IMR-90 (cell line): ENCODE measurements around the gene GALNT5. TPM values are rescaled to one million over a fixed set of nuclear protein-coding genes. Genes with fewer than 3 reads are reported as not detected.

Experiments
- ATAC-seq: fragments of 200-7000 bp; cut with Tn5 transposase; 2 replicates; pipeline ENCODE4 v1.9.1; 2020; ENCODE audit warnings: low read depth, mild to moderate bottlenecking, moderate library complexity
- BruUV-seq: library from RNA; stranded (reverse); fragments of 400-500 nt; replicated peaks from 2 replicates; lab custom pipeline; 2021; lab: Mats Ljungman, UMichigan
- CTCF ChIA-PET: fragments of 300-600 bp; formaldehyde crosslinking; extraction: SDS; loops from one replicate; lab custom pipeline; 2021; ENCODE audit warnings: antibody characterized with exemption; lab: Yijun Ruan, JAX
- POLR2A ChIA-PET: fragments of 300-600 bp; sonication (Branson Sonifier 250); formaldehyde crosslinking; loops from one replicate; lab custom pipeline; 2022; ENCODE audit warnings: antibody characterized with exemption; ENCODE audit not compliant: unreplicated experiment; lab: Charles Lee
- DNase-seq: peaks from one replicate; pipeline ENCODE4 v3.0.0; 2013
- H2AFZ ChIP-seq: replicated peaks from 2 replicates; pipeline ENCODE3; 2013; ENCODE audit warnings: low read length, mild to moderate bottlenecking; ENCODE audit not compliant: poor library complexity
- H2AK5ac ChIP-seq: 2 replicates; pipeline ENCODE4 v1.6.1; 2013; ENCODE audit warnings: low read depth, low read length, inconsistent platforms
- H2AK9ac ChIP-seq: replicated peaks from 2 replicates; pipeline ENCODE3; 2013; ENCODE audit warnings: mild to moderate bottlenecking, low read depth, low read length, moderate library complexity; ENCODE audit not compliant: poor library complexity
- H2BK120ac ChIP-seq: 2 replicates; pipeline ENCODE4 v1.6.1; 2013; ENCODE audit warnings: low read depth, low read length, inconsistent platforms
- H2BK15ac ChIP-seq: 3 replicates; pipeline ENCODE4 v1.6.1; 2013; ENCODE audit warnings: low read depth, low read length, inconsistent platforms
- H2BK20ac ChIP-seq: 2 replicates; pipeline ENCODE4 v1.6.1; 2013; ENCODE audit warnings: low read depth, mild to moderate bottlenecking, inconsistent platforms, low read length, moderate library complexity
- H2BK5ac ChIP-seq: 2 replicates; pipeline ENCODE4 v1.6.1; 2013; ENCODE audit warnings: mild to moderate bottlenecking, low read depth, low read length, inconsistent platforms; ENCODE audit not compliant: poor library complexity, severe bottlenecking
- H3K14ac ChIP-seq: replicated peaks from 2 replicates; pipeline ENCODE4 v1.6.1; 2013; ENCODE audit warnings: low read depth, low read length, inconsistent platforms
- H3K18ac ChIP-seq: 2 replicates; pipeline ENCODE4 v1.6.1; 2013; ENCODE audit warnings: low read depth, low read length, control low read depth
- H3K23ac ChIP-seq: 2 replicates; pipeline ENCODE4 v1.6.1; 2013; ENCODE audit warnings: low read depth, low read length, inconsistent platforms
- H3K27ac ChIP-seq: 2 replicates; pipeline ENCODE4 v1.5.1; 2013; ENCODE audit warnings: mild to moderate bottlenecking, control low read depth, low read length; ENCODE audit not compliant: insufficient read depth
- H3K27me3 ChIP-seq: 2 replicates; pipeline ENCODE4 v1.6.1; 2013; ENCODE audit warnings: low read length; ENCODE audit not compliant: control insufficient read depth, insufficient read depth
- H3K36me3 ChIP-seq: 2 replicates; pipeline ENCODE4 v1.6.1; 2013; ENCODE audit warnings: low read length, mixed read lengths; ENCODE audit not compliant: control insufficient read depth, insufficient read depth
- H3K4ac ChIP-seq: 2 replicates; pipeline ENCODE4 v1.6.1; 2013; ENCODE audit warnings: low read depth, low read length, inconsistent platforms
- H3K4me1 ChIP-seq: 2 replicates; pipeline ENCODE4 v1.6.1; 2013; ENCODE audit warnings: low read length, mixed read lengths; ENCODE audit not compliant: control insufficient read depth, insufficient read depth
- H3K4me2 ChIP-seq: 2 replicates; pipeline ENCODE4 v1.6.1; 2013; ENCODE audit warnings: low read depth, mild to moderate bottlenecking, control low read depth, low read length, moderate library complexity
- H3K4me3 ChIP-seq: 2 replicates; pipeline ENCODE4 v1.5.1; 2013; ENCODE audit warnings: low read depth, mild to moderate bottlenecking, control low read depth, low read length, moderate library complexity; ENCODE audit not compliant: insufficient read depth
- H3K56ac ChIP-seq: 2 replicates; pipeline ENCODE4 v1.6.1; 2013; ENCODE audit warnings: low read length, inconsistent platforms; ENCODE audit not compliant: insufficient read depth; ENCODE audit errors: extremely low read depth
- H3K79me1 ChIP-seq, 2 experiments: 2 replicates each; pipeline ENCODE4 v1.6.1; 2013; ENCODE audit warnings: low read length in 2 of 2, inconsistent platforms in 1 of 2, low read depth in 1 of 2
- H3K9ac ChIP-seq: 2 replicates; pipeline ENCODE4 v1.6.1; 2013; ENCODE audit warnings: low read depth, low read length, control low read depth
- H3K9me1 ChIP-seq: 2 replicates; pipeline ENCODE4 v1.6.1; 2013; ENCODE audit warnings: low read length, inconsistent platforms; ENCODE audit not compliant: insufficient read depth
- H3K9me3 ChIP-seq: 2 replicates; pipeline ENCODE4 v1.6.1; 2013; ENCODE audit warnings: low read length; ENCODE audit not compliant: control insufficient read depth, insufficient read depth
- H4K20me1 ChIP-seq: 2 replicates; pipeline ENCODE4 v1.6.1; 2013; ENCODE audit warnings: low read length, inconsistent platforms; ENCODE audit not compliant: insufficient read depth
- H4K5ac ChIP-seq: 2 replicates; pipeline ENCODE4 v1.6.1; 2013; ENCODE audit warnings: mild to moderate bottlenecking, low read depth, low read length, control low read depth
- H4K8ac ChIP-seq, 2 experiments: 2 replicates each; pipeline ENCODE4 v1.6.1; 2013; ENCODE audit warnings: low read depth in 2 of 2, low read length in 2 of 2, control low read depth in 1 of 2, inconsistent platforms in 1 of 2
- H4K91ac ChIP-seq: 2 replicates; pipeline ENCODE4 v1.6.1; 2013; ENCODE audit warnings: low read depth, low read length, inconsistent platforms; ENCODE audit not compliant: insufficient read depth
- BHLHE40 ChIP-seq: fragments of 150-350 bp; IDR thresholded peaks from 2 replicates; pipeline ENCODE4 v1.6.1; 2016; ENCODE audit warnings: mild to moderate bottlenecking, low read depth, low read length
- CEBPB ChIP-seq: IDR thresholded peaks from 2 replicates; pipeline ENCODE4 v1.6.1; 2012; ENCODE audit warnings: low read depth, low read length, improper control_type of control experiment
- CHD1 ChIP-seq: IDR thresholded peaks from 2 replicates; pipeline ENCODE4 v1.6.1; 2012; ENCODE audit warnings: low read depth, low read length, improper control_type of control experiment
- CTCF ChIP-seq: conservative IDR thresholded peaks from 2 replicates; pipeline ENCODE4 v1.5.1; 2012; ENCODE audit warnings: mild to moderate bottlenecking, low read depth, low read length, improper control_type of control experiment
- ELK1 ChIP-seq: fragments of 150-350 bp; IDR thresholded peaks from 2 replicates; pipeline ENCODE4 v1.6.1; 2016; ENCODE audit warnings: low read depth, mild to moderate bottlenecking, low read length, moderate library complexity, borderline replicate concordance
- FOS ChIP-seq: fragments of 150-350 bp; IDR thresholded peaks from 2 replicates; pipeline ENCODE4 v1.6.1; 2016; ENCODE audit warnings: low read depth, low read length
- MAFK ChIP-seq: IDR thresholded peaks from 2 replicates; pipeline ENCODE4 v1.6.1; 2012; ENCODE audit warnings: low read depth, low read length, improper control_type of control experiment
- MAZ ChIP-seq: IDR thresholded peaks from 2 replicates; pipeline ENCODE4 v1.6.1; 2012; ENCODE audit warnings: low read depth, mild to moderate bottlenecking, low read length, improper control_type of control experiment, moderate library complexity, borderline replicate concordance
- MXI1 ChIP-seq: IDR thresholded peaks from 2 replicates; pipeline ENCODE4 v1.6.1; 2012; ENCODE audit warnings: low read depth, mild to moderate bottlenecking, low read length, moderate library complexity, borderline replicate concordance
- NFE2L2 ChIP-seq: fragments of 150-350 bp; IDR thresholded peaks from 2 replicates; pipeline ENCODE4 v1.6.1; 2016; ENCODE audit warnings: low read depth, mild to moderate bottlenecking, low read length
- POLR2A ChIP-seq: IDR thresholded peaks from 2 replicates; pipeline ENCODE4 v1.6.1; 2012; ENCODE audit warnings: mild to moderate bottlenecking, low read depth, low read length
- RAD21 ChIP-seq: IDR thresholded peaks from 2 replicates; pipeline ENCODE4 v1.6.1; 2012; ENCODE audit warnings: low read length, improper control_type of control experiment
- RCOR1 ChIP-seq: IDR thresholded peaks from 2 replicates; pipeline ENCODE4 v1.6.1; 2012; ENCODE audit warnings: mild to moderate bottlenecking, low read length, improper control_type of control experiment; ENCODE audit not compliant: insufficient replicate concordance
- RFX5 ChIP-seq: IDR thresholded peaks from 2 replicates; pipeline ENCODE4 v1.8.0; 2012; ENCODE audit warnings: low read depth, mild to moderate bottlenecking, low read length, moderate library complexity
- SMC3 ChIP-seq: fragments of 150-350 bp; IDR thresholded peaks from 2 replicates; pipeline ENCODE4 v1.6.1; 2016; ENCODE audit warnings: low read depth, mild to moderate bottlenecking, antibody characterized with exemption, low read length, moderate library complexity
- USF2 ChIP-seq: fragments of 150-350 bp; IDR thresholded peaks from 2 replicates; pipeline ENCODE4 v1.6.1; 2017; ENCODE audit warnings: mild to moderate bottlenecking, antibody characterized with exemption, low read length, low read depth
- WGBS, 2 experiments: methylation state at CpG; one replicate each; pipeline versions ENCODE4 v1.1.5 to v1.1.7; 2013; ENCODE audit warnings: missing lambda C conversion rate in 2 of 2; ENCODE audit not compliant: insufficient read length in 1 of 2; ENCODE audit errors: extremely low coverage in 2 of 2; 5-methylcytosine and 5-hydroxymethylcytosine counted together
- dilution Hi-C: fragments of 300-500 bp; cut with HindIII; formaldehyde crosslinking; loops from one replicate; pipeline ENCODE4 v1.14.3; 2018; ENCODE audit warnings: low sequenced_read_pairs; ENCODE audit not compliant: unreplicated experiment
- in situ Hi-C: fragments of 300-500 bp; cut with MboI; formaldehyde crosslinking; loops from 3 replicates; pipeline ENCODE4 v1.14.3; 2019; ENCODE audit warnings: low sequenced_read_pairs, inconsistent platforms, mixed read lengths
- intact Hi-C: fragments of 100-400 bp; cut with micrococcal nuclease; formaldehyde crosslinking; loops from 2 replicates; pipeline ENCODE4 v1.10.0; 2022
- polyA plus RNA-seq, 3 experiments: library from polyadenylated mRNA; depleted of rRNA; stranded (reverse); fragments of >200 nt; gene quantifications; 2 replicates each; pipeline ENCODE4 v1.2.3, GENCODE V29; 2012; ENCODE audit warnings: low replicate concordance in 1 of 3
- total RNA-seq: library from RNA; depleted of rRNA; stranded (reverse); fragments of >200 nt; gene quantifications from 2 replicates; pipeline ENCODE4 v1.2.3, GENCODE V29; 2012

The GALNT5 gene
- total and polyA plus RNA-seq, 2 of the 4 experiments (the other 2 are of a cell fraction) = 36.3 to 63.3 TPM

GRCh38 chr2:157302492-157303099, 45.1 kb downstream of the GALNT5 start:
- Histone ChIP-seq H4K8ac (no peak overlapping the region), H3K14ac (no peak overlapping the region), H3K56ac (no peak overlapping the region), H3K36me3 (peaks cover 10% of the 10 kb centered on the region), H3K4ac (no peak overlapping the region), H3K4me2 (no peak overlapping the region), H4K91ac (no peak overlapping the region), H4K5ac (no peak overlapping the region), H3K18ac (no peak overlapping the region), H2BK5ac (no peak overlapping the region), H3K9me3 (no peaks in the 10 kb centered on the region), H2AK5ac (no peak overlapping the region), H2BK120ac (no peak overlapping the region), H2BK20ac (no peak overlapping the region), H2AFZ (no peak overlapping the region), H3K23ac (no peak overlapping the region), H3K9me1 (peaks cover 3% of the 10 kb centered on the region; the same call in 1 of the 2 replicates), H3K27ac (no peak overlapping the region), H3K4me1 (peaks cover 4% of the 10 kb centered on the region; the same call in 1 of the 2 replicates), H3K79me1 (no peaks in the 10 kb centered on the region), H2BK15ac (no peak overlapping the region), H2AK9ac (no peak overlapping the region), H3K4me3 (no peak overlapping the region), H3K9ac (no peak overlapping the region), H4K20me1 (no peaks in the 10 kb centered on the region), H3K27me3 (no peaks in the 10 kb centered on the region)
- ATAC-seq (peak; percentile 59), DNase-seq (peak; percentile 44)
- WGBS, 2 experiments = no CpG with 5 or more reads among the region's 9 CpGs
- ChIA-PET CTCF (interaction anchor here (0.6 to 1.9 kb wide), 17 partner anchors 8 to 1930 kb away, joined by 3 to 11 read pairs (median 3); no protein-coding TSS in a partner anchor), POLR2A (no interaction called here)
- intact Hi-C loops = loop anchor here (2.0 kb wide), 1 partner anchor 34 kb away; no protein-coding TSS in a partner anchor
- no TSS peak for BruUV-seq
- TF ChIP-seq CEBPB (no peak), CHD1 (no peak), RCOR1 (no peak), NFE2L2 (no peak), MAFK (no peak), USF2 (no peak), RFX5 (no peak), BHLHE40 (no peak), RAD21 (peak; percentile 67), MXI1 (no peak), SMC3 (peak; percentile 55), MAZ (no peak), ELK1 (no peak), POLR2A (no peak), CTCF (peak; percentile 70), FOS (no peak)
- in situ Hi-C loops = no loop called here
- dilution Hi-C loops = no loop called here
